Prostate gland (tissue), 2 donors: ENCODE results near the gene SGCD.

ENCODE experiments used
- POLR2A ChIP-seq: fragments of 450-650 bp; IDR thresholded peaks from one replicate; pipeline ENCODE4 v1.6.1; 2016; ENCODE audit warnings: antibody characterized with exemption, mild to moderate bottlenecking
- TF ChIP-seq, protein P1 (sequence below), 4 experiments: fragments of 200-600 bp in 2 of 4; fragments of 450-650 bp in 2 of 4; sonication (generic) in 2 of 4; IDR thresholded peaks; 1 replicate in 3 of 4; 2 replicates in 1 of 4; pipeline ENCODE4 v1.5.1; 2016 to 2019; ENCODE audit warnings: antibody characterized with exemption in 4 of 4, mild to moderate bottlenecking in 2 of 4, moderate library complexity in 2 of 4

- TF ChIP-seq, protein P1, sequence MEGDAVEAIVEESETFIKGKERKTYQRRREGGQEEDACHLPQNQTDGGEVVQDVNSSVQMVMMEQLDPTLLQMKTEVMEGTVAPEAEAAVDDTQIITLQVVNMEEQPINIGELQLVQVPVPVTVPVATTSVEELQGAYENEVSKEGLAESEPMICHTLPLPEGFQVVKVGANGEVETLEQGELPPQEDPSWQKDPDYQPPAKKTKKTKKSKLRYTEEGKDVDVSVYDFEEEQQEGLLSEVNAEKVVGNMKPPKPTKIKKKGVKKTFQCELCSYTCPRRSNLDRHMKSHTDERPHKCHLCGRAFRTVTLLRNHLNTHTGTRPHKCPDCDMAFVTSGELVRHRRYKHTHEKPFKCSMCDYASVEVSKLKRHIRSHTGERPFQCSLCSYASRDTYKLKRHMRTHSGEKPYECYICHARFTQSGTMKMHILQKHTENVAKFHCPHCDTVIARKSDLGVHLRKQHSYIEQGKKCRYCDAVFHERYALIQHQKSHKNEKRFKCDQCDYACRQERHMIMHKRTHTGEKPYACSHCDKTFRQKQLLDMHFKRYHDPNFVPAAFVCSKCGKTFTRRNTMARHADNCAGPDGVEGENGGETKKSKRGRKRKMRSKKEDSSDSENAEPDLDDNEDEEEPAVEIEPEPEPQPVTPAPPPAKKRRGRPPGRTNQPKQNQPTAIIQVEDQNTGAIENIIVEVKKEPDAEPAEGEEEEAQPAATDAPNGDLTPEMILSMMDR (IDR thresholded peaks at IDR 0.05): no peak
- TF ChIP-seq POLR2A: no peak
These were observed 486.0 kb downstream of the SGCD start for GRCh38 chr5:156812959-156813358.
